Activated CD4-positive, alpha-beta T cell treated with anti-CD3 and anti-CD28 coated beads, Interleukin-2, amount 10 ng/mL, durations not matched to agents 7 days and 5 days (primary cell): ENCODE data around the gene GPR78. TPM values are rescaled to one million over a fixed set of nuclear protein-coding genes. Genes with fewer than 3 reads are reported as not detected.

Experiments
- CTCF ChIA-PET: fragments of 350-600 bp; sonication (Branson Sonifier 250); formaldehyde crosslinking; loops from one replicate; lab custom pipeline; 2021; ENCODE audit warnings: antibody characterized with exemption; lab: Charles Lee
- POLR2A ChIA-PET: fragments of 350-600 bp; sonication (Branson Sonifier 250); formaldehyde crosslinking; loops from one replicate; lab custom pipeline; 2021; ENCODE audit warnings: antibody characterized with exemption; lab: Charles Lee
- DNase-seq: peaks from one replicate; pipeline ENCODE4 v3.0.0-alpha.2; 2020
- H3K27ac Mint-ChIP-seq: one replicate; pipeline ENCODE4 v1.8.0; 2021; ENCODE audit warnings: mild to moderate bottlenecking, moderate library complexity, mixed read lengths
- H3K27me3 Mint-ChIP-seq: one replicate; pipeline ENCODE4 v1.8.0; 2021; ENCODE audit warnings: mixed read lengths
- H3K36me3 Mint-ChIP-seq: one replicate; pipeline ENCODE4 v1.8.0; 2021; ENCODE audit warnings: low read depth, mixed read lengths
- H3K4me1 Mint-ChIP-seq: one replicate; pipeline ENCODE4 v1.8.0; 2021; ENCODE audit warnings: mixed read lengths
- H3K4me3 Mint-ChIP-seq: one replicate; pipeline ENCODE4 v1.8.0; 2021; ENCODE audit warnings: mild to moderate bottlenecking, moderate library complexity, mixed read lengths
- H3K9me3 Mint-ChIP-seq: one replicate; pipeline ENCODE4 v1.8.0; 2021; ENCODE audit warnings: mixed read lengths
- total RNA-seq, 2 experiments: library from RNA; stranded (reverse); gene quantifications; one replicate each; pipeline ENCODE4 v1.2.3, GENCODE V29; 2021

The GPR78 gene, protein sequence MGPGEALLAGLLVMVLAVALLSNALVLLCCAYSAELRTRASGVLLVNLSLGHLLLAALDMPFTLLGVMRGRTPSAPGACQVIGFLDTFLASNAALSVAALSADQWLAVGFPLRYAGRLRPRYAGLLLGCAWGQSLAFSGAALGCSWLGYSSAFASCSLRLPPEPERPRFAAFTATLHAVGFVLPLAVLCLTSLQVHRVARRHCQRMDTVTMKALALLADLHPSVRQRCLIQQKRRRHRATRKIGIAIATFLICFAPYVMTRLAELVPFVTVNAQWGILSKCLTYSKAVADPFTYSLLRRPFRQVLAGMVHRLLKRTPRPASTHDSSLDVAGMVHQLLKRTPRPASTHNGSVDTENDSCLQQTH
- not detected for total RNA-seq

DNA sequence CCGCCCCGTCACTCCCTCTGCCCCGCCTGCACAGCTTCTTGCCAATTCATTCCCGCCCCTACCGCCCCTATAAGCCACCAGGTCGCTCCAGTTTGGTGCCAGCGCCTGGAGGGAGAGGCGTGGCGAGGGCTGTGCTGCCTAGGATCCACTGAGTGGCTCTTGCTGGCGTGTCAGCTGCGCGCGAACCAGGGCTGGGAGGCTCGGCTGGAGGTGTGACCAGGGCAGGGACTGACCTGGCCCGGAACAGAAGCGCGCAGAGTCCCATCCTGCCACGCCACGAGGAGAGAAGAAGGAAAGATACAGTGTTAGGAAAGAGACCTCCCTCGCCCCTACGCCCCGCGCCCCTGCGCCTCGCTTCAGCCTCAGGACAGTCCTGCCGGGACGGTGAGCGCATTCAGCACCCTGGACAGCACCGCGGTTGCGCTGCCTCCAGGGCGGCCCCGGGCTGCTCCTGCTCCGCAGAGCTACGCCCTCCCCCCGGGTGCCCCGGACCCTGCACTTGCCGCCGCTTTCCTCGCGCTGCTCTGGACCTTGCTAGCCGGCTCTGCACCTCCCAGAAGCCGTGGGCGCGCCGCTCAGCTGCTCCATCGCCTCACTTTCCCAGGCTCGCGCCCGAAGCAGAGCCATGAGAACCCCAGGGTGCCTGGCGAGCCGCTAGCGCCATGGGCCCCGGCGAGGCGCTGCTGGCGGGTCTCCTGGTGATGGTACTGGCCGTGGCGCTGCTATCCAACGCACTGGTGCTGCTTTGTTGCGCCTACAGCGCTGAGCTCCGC lies at the start of gene GPR78:
Gene GPR78 (plus strand): TSS at position 72 of the 773 bp plus-strand sequence. CDS start 591 bp downstream, at position 663.
- Mint-ChIP-seq H3K4me1 (no peaks in the 10 kb centered on the region), H3K36me3 (no peaks in the 10 kb centered on the region), H3K27me3 (no peaks in the 10 kb centered on the region), H3K9me3 (no peaks in the 10 kb centered on the region), H3K4me3 (no peak within 1 kb of the TSS), H3K27ac (no peak within 1 kb of the TSS)
- peak; percentile 58 for DNase-seq
- ChIA-PET CTCF (no interaction called here), POLR2A (no interaction called here)

DNA sequence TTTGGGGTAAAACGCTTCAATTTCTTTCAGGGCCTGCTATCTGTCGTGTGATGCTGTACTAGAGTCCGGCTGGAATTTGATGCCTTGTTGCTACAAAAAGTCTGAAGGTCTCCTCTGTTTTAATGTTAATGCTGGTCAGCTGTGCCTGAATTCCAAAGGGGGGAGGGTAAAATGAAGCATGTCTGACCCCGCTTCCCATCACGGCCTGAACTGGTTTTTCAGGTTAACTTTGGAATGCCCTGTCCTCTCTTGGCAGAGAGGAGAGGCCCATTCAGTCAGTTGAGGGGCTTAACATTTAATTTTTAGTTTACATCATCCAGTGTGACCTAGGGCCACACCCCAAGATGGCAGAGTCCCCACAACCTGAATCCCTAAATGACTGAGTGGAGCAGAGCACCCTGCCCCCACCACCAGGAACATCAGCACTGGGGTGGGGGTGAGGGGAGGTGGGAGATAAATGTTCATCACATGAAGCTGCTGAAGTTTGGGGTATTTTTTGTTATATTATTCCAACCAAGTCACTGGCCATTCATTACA lies 47.9 kb upstream of the GPR78 start:
- Mint-ChIP-seq H3K27me3 (no peaks in the 10 kb centered on the region), H3K9me3 (peaks cover 11% of the 10 kb centered on the region), H3K27ac (no peak overlapping the region), H3K4me3 (no peak overlapping the region), H3K36me3 (no peaks in the 10 kb centered on the region), H3K4me1 (peaks cover 5% of the 10 kb centered on the region)
- DNase-seq, result no peak
- ChIA-PET CTCF (no interaction called here), POLR2A (no interaction called here)

DNA sequence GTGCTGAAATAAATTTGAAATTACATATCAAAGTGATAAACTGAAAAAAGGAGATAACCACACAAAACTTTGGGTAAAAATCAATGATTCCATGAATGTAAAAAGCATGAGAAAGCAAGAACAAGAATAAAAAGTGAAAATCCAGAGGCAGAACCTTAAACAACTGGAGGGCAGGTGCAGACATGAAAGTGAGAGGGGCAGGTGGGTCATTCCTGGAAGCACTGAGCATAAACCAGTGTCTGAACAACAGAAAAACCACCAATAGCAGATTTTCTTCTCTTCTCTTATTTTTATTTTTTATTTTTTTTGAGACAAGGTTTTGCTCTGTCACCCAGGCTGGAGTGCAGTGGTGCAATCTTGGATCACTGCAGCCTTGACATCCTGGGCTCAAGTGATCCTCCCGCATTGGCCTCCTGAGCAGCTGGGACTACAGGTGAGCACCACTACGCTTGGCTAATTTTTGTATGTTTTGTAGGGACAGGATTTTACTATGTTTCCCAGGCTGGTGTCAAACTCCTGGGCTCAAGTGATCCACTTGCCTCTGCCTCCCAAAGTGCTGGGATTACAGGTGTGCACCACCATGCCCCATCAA lies 46.8 kb upstream of the GPR78 start:
- H3K36me3 Mint-ChIP-seq, result no peaks in the 10 kb centered on the region
- CTCF ChIA-PET, result no interaction called here
- H3K4me1 Mint-ChIP-seq, result peaks cover 6% of the 10 kb centered on the region
- POLR2A ChIA-PET, result no interaction called here
- no peak overlapping the region for H3K4me3 Mint-ChIP-seq
- H3K27ac Mint-ChIP-seq, result no peak overlapping the region
- DNase-seq, result no peak
- no peaks in the 10 kb centered on the region for H3K27me3 Mint-ChIP-seq
- H3K9me3 Mint-ChIP-seq, result peaks cover 11% of the 10 kb centered on the region

DNA sequence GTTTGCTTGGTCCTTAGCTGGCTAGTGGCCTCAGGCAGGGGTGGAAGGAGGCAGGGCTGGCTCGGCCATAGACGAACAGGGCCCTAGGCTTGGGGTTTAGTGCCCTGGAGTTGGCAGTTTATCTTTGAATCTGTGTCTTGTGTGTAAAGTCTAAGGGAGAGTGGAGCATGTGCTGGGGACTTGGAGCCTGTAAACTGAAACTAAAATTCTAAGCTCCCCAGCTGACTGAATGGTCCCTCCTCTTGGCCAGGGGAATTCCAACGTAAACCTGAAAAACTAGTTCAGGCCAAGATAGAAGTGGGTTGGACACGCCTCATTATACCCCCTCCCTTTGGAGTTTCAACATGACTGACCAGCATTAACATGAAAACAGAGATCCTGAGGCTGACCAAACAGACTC lies 46.1 kb upstream of the GPR78 start:
- no peak overlapping the region for H3K27ac Mint-ChIP-seq
- CTCF ChIA-PET, result no interaction called here

DNA sequence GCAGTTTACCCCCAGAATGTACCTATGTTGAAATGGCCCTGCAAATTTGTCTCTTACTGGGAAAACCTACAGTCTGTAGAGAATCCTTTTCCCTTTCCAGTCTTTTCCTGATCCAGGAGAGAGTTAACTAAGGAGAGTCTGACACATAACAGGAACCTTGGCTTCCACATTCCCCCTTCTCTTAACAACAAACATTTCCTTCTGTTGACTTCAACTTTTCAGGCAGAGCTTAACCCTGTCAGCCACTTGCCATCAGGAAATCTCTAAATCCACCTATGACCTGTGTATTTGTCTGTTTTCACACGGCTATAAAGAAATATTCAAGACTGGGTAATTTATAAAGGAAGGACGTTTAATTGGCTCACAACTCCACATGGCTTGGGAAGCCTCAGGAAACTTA lies 45.6 kb upstream of the GPR78 start:
- peaks cover 7% of the 10 kb centered on the region for H3K4me1 Mint-ChIP-seq
- no peak for DNase-seq
- POLR2A ChIA-PET, result no interaction called here
- CTCF ChIA-PET, result no interaction called here
- H3K36me3 Mint-ChIP-seq, result no peaks in the 10 kb centered on the region
- H3K27me3 Mint-ChIP-seq, result no peaks in the 10 kb centered on the region
- peaks cover 11% of the 10 kb centered on the region for H3K9me3 Mint-ChIP-seq
- no peak overlapping the region for H3K4me3 Mint-ChIP-seq
- H3K27ac Mint-ChIP-seq, result no peak overlapping the region

More for the DNA sequence above, 46.1 kb upstream of the GPR78 start:
- peaks cover 6% of the 10 kb centered on the region for H3K4me1 Mint-ChIP-seq
- H3K9me3 Mint-ChIP-seq, result peaks cover 11% of the 10 kb centered on the region
- DNase-seq, result no peak
- H3K27me3 Mint-ChIP-seq, result no peaks in the 10 kb centered on the region
- POLR2A ChIA-PET, result no interaction called here
- H3K36me3 Mint-ChIP-seq, result no peaks in the 10 kb centered on the region
- no peak overlapping the region for H3K4me3 Mint-ChIP-seq

DNA sequence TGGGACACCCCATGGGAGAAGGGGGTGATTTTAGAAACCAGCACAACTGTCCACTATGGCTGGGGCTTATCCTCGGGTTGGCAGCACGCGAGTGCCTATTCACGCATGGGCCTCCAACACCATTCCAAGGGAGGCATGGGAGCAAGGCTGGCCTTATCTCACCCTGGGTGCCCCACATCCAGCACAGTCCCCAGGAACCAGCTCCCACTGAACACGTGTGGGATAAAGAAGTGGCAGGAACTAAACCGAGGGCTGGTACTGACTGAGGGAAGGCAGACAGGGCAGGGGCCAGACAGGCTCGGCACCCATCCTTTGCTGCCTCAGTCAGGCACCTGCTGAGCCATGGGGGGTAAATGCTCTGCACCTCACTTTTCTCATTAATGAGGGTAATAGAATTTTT lies 43.7 kb upstream of the GPR78 start:
- H3K27ac Mint-ChIP-seq, result no peak overlapping the region
- H3K4me3 Mint-ChIP-seq, result no peak overlapping the region
- DNase-seq, result no peak
- H3K36me3 Mint-ChIP-seq, result no peaks in the 10 kb centered on the region
- ChIA-PET CTCF (no interaction called here), POLR2A (no interaction called here)
- no peaks in the 10 kb centered on the region for H3K27me3 Mint-ChIP-seq
- peaks cover 15% of the 10 kb centered on the region for H3K4me1 Mint-ChIP-seq
- peaks cover 11% of the 10 kb centered on the region for H3K9me3 Mint-ChIP-seq

DNA sequence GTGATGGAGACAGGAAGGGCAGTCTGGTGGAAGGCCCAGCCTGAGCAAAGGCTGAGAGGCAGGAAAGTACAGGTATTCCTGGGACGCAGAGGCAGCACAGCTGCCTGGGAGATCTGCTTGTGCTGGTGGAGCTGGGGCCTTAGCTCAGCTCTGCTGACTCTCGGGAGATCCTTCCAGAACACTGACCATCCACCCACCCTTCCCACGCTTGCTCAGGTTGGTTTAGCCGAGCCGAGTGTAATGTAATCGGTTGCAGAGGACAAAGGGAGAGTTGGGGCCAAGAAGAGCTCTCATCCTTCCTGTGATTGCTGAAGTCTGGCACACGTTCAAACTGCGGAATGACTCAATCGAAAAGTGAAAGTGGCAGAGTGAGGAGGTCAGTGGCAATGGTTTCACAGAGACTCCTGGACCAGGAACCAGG lies 43.1 kb upstream of the GPR78 start:
- Mint-ChIP-seq H3K36me3 (no peaks in the 10 kb centered on the region), H3K27me3 (no peaks in the 10 kb centered on the region), H3K9me3 (peaks cover 11% of the 10 kb centered on the region), H3K4me3 (no peak overlapping the region), H3K4me1 (peaks cover 15% of the 10 kb centered on the region), H3K27ac (peak overlapping the region; percentile 2)
- POLR2A ChIA-PET, result no interaction called here
- CTCF ChIA-PET, result no interaction called here
- DNase-seq, result no peak

DNA sequence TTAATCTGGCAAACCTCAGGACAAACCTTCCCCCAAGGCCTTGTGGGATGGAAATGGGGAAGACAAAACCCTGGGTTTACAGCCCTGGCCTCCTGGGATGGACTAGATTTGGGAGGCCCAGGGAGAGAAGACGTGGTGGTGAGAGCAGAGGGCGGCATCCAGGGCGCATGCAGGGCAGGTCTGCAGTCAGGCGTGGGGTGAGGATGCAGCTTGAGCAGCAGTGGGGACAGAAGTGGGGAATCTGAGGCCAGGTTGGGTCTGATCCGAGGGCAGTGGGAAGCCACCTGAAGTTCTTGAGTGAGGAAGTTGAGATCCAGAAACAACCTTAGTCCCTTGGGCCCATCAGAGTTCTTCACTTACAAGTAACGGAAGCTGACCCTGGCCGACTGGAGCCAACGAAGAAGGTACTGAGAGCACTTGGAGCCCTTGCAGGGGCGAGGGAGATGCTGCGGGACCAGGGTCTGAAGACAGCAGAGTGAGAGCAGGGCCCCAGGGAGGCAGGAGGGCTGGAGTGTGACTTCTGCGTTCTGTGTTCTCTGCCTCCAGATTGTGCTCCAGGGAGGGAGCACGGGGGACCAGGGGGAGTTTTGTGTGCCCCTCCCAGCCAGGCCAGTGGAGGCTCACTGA lies 42.0 kb upstream of the GPR78 start:
- ChIA-PET CTCF (no interaction called here), POLR2A (no interaction called here)
- Mint-ChIP-seq H3K27ac (no peak overlapping the region), H3K4me1 (peaks cover 13% of the 10 kb centered on the region), H3K36me3 (no peaks in the 10 kb centered on the region), H3K9me3 (peaks cover 11% of the 10 kb centered on the region), H3K27me3 (no peaks in the 10 kb centered on the region), H3K4me3 (no peak overlapping the region)
- no peak for DNase-seq

DNA sequence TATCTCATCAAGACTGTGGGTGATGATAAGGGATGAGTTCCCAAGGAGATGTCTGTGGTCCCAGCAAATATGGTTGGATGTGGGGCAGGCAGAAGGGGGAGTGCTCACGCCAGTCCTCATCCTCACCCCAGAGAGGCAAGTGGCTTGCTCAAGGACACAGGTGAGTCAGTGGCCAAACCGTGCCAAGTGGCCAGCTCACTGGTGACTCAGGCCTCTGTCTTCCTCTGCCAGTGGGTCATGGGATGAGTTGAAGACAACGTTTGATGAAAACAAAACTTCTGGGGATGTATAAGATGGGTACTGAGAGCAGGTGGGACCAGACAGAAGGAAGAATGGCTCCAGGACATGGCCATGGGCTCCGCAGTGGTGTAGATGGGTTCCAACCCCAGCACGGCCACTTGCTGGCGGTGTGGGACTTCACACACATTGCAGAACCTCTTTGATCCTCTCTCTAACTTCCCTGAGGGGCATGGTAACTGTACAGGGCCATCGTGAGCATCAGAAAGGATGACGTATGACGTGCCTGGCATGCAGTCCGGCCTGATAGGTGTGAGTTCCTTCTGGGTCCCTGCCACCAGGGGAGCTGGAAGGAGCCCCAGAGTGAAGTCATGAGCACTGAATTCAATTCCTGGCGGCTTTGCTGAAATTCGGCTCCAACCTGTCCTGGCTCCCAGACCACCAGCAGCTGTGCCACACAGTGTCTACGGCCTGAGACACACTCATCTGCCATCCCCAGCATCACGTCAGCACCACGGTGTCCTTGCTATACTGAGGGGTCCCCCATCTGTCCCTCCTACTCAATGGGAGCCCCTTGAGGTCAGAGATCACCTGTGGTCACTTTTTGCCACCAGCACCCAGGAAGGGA lies 41.3 kb upstream of the GPR78 start:
- no peak overlapping the region for H3K27ac Mint-ChIP-seq
- peaks cover 9% of the 10 kb centered on the region for H3K9me3 Mint-ChIP-seq
- H3K27me3 Mint-ChIP-seq, result no peaks in the 10 kb centered on the region
- DNase-seq, result no peak
- no peak overlapping the region for H3K4me3 Mint-ChIP-seq
- ChIA-PET POLR2A (no interaction called here), CTCF (no interaction called here)
- peaks cover 13% of the 10 kb centered on the region for H3K4me1 Mint-ChIP-seq
- no peaks in the 10 kb centered on the region for H3K36me3 Mint-ChIP-seq

DNA sequence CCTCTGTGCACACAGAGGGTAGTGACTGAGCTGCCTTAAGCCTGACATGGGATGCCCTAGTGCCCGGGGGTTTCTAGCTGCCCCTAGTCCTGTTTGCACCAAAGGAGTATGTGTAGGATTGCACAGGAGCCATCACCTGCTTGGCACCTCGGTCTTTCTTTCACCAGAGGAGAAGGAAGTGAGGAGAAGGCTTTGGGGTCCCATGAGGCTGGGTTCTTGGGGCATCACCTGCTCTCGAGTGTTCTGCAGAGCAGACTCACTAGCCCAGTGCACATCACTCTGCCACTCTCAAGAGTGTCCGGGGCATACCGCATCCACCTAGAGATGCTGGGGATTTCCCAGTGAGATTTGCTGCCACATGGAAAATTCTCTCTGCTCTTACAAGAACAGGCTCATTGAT lies 40.5 kb upstream of the GPR78 start:
- Mint-ChIP-seq H3K27me3 (no peaks in the 10 kb centered on the region), H3K27ac (peak overlapping the region; percentile 74), H3K4me1 (peaks cover 13% of the 10 kb centered on the region), H3K9me3 (peaks cover 2% of the 10 kb centered on the region), H3K4me3 (peak overlapping the region; percentile 4), H3K36me3 (no peaks in the 10 kb centered on the region)
- ChIA-PET CTCF (no interaction called here), POLR2A (no interaction called here)
- no peak for DNase-seq

DNA sequence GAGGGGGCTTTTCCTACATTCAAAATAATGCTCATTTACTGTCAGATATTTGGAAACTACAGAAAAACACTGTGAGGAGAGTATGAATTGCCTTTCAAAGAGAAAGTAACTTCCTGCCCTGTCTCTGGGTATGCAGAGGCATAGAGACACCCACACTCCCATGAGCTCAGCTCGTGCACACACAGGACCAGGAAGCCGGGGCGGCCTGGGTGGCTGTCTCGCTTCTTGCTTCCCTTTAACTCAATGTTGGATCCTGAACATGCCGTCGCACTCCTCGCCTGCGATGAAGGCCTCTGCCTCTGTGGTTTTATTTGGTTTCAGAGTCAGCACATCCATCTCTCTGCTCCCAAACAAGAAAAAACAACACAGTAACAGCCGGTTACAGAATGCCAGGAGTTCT lies 40.1 kb upstream of the GPR78 start:
- ChIA-PET CTCF (no interaction called here), POLR2A (no interaction called here)
- no peaks in the 10 kb centered on the region for H3K27me3 Mint-ChIP-seq
- H3K9me3 Mint-ChIP-seq, result no peaks in the 10 kb centered on the region
- H3K27ac Mint-ChIP-seq, result peak overlapping the region; percentile 74
- H3K4me1 Mint-ChIP-seq, result peaks cover 13% of the 10 kb centered on the region
- peak; percentile 24 for DNase-seq
- H3K36me3 Mint-ChIP-seq, result no peaks in the 10 kb centered on the region
- peak overlapping the region; percentile 4 for H3K4me3 Mint-ChIP-seq

DNA sequence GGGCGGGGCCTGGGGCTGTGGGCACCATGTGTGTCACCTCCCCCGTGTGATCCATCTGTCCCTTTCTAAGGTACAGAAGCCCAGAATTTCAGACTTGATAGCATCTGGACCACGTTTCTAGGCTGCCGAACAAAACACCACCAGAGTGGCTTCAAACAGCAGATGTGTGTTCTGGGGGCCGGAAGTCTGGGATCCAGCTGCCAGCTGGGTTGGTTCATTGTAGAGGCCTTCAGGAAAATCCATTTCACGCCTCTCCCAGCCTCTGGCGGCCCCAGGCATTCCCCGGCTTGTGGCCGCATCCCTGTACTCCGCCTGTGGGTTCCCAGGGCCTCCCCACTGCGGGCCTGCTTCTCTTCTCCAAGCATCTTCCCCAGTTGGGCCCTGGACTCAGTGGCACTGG lies 39.6 kb upstream of the GPR78 start:
- ChIA-PET POLR2A (no interaction called here), CTCF (no interaction called here)
- no peak overlapping the region for H3K4me3 Mint-ChIP-seq
- no peaks in the 10 kb centered on the region for H3K9me3 Mint-ChIP-seq
- no peak overlapping the region for H3K27ac Mint-ChIP-seq
- no peaks in the 10 kb centered on the region for H3K36me3 Mint-ChIP-seq
- no peaks in the 10 kb centered on the region for H3K27me3 Mint-ChIP-seq
- no peak for DNase-seq
- H3K4me1 Mint-ChIP-seq, result peaks cover 13% of the 10 kb centered on the region
